NCI-H446 (cell line): Measurements from ENCODE around the gene SLC48A1.

Source experiments
- DNase-seq, 2 experiments: peaks; one replicate each; lab custom pipeline; 2025; lab: John Stamatoyannopoulos, UW

The SLC48A1 gene

DNA sequence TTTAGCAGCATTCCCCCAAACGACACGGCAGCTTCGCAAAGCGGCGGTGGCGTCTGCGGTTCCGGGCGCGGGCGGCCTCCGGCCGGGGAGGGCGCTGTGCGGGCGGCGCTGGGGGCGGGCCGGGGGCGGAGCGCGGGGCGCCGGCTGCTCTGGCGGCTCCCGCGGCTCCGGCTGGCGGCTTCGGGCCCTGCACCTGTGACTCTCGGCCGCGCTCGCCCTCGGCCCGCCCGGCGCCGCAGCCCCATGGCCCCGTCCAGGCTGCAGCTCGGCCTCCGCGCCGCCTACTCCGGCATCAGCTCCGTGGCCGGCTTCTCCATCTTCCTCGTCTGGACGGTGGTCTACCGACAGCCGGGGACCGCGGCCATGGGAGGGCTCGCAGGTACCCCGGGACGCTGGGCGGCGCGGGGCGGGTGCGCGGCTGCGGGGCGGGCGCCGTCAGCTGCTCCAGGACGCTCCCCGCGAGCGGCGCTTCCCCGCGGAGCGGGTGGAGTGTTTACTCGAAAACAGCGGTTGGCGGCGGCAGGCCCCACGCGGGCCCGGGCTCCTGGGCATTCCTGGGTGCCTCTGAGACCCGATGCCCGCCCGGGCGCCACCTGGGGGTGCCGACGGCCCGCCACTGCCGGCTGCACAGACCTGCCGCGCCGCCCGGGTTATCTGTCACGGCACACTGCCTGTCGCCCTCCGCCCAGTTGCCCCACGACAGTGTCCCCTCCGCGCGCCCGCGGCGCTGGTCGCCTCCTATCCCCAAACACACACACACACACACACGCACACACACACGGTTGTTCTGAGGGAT lies at the start of gene SLC48A1:
Gene SLC48A1 (plus strand): TSS at position 177 of the 796 bp plus-strand sequence. CDS start 67 bp downstream, at position 244.
- DNase-seq = peak; percentile 25 to 74

DNA sequence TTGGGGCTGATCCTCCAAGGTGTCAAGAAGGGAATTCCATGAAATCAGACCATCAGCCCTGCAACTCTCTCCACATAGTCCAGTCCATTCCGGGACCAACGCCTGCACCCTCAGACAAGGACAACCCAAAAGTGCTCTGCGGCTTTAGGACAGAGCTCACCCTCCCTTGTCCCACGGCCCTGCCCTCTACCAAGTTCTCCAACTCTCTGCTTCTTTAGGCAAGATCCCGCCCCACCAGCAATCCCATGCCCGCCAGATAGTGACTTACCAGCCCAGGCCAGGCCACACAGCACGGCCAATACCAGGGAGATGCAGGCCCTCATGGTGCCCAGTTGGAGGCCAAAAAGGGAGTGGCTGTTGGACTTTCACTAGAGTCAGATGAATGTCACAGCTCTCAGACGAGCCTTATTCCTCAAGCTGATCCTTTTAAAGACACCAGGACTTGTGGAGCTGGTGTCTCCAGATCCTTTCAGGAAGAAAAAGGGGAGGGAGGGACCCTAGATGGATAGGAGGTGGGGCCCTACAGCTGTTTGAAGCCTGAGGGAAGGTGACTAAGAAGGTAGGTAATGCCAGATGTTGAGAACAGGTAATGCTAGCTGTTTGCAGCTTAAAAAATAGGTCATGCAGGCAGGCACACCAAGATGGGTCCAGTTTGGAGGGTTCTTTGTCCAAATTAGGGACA lies 47.8 kb upstream of the SLC48A1 start, which contains the start of gene ENDOU:
Gene ENDOU (minus strand): TSS at position 400 of the 682 bp plus-strand sequence. CDS start 77 bp downstream, at position 323.
- DNase-seq = no peak

DNA sequence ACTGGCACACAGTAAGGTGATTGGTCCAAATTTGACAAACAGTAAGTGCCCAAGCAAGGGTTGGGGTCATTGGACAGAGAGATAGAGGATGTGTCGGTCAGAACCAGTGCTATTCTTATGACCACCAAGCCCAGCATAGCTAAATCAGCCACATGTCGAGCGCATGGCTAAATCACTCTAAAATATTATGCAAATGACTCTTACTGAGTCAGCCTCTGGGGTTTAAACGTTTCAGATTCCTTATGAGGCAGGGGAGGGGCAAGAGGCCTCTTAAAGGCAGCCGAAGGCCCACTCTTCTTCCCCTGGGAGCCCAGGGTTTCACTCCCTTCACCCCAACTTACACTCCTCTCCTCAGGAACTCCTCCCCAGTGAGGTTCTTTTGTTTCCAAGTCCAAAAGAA lies 47.1 kb upstream of the SLC48A1 start:
- DNase-seq = no peak

DNA sequence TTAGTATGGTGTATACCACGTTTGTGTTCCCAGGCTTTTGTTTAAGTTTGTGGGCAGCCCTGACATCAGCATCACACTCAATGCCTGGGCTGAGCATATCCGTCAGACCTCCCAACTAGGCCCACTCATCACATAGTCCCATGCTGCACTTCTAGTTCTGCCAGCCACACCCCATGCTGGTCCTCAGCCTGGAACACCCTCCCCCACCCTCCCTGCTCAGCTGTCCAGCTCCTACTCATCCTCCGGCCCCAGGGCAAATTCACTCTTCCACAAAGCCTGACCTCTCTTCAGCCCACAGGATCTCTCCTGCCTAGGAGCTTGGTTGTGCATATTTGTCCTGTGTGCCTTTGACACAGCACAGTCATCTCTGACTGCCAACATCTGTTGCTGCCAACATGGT lies 43.8 kb upstream of the SLC48A1 start:
- no peak for DNase-seq

DNA sequence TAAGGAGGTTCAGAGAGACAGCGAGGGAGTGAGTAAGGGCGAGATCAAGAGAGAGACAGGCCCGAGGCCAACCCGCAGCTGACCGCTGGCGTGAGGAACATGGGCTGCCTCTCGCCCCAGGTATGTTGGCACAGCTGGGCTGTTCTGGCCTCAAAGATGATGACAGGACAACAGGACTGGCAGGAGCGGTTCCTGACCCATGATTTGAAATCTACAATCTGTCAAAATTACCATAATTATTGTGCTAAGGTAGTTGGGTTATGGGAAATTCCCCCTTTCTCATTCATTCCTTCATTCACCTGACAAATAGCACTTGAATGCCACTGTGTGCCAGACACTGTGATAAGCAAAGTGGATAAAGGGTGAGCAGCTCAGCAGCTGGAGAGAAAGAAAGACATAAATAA lies 42.7 kb upstream of the SLC48A1 start:
- DNase-seq = no peak

GRCh38 chr12:47731723-47732122 lies 41.3 kb upstream of the SLC48A1 start:
- no peak for DNase-seq

GRCh38 chr12:47732504-47732903 lies 40.5 kb upstream of the SLC48A1 start:
- DNase-seq = no peak

DNA sequence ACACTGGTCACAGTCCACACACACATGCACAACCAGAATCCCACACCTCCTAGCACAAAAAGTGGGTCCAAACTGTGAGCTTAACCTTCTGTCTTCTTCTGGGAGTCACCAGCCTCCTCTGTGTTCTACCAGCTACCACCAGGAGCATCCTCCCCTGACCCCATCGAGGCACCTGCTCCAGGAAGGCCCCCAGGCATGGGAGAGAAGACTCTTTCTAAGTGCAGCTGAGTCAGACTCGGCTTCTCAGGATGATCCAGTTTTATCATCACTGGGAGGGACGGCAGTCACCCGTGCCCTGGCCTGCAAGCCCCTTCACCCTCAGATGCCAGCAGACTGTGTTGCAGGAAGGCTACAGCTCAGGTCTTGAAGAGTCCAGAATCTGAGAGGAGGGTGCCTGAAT lies 39.9 kb upstream of the SLC48A1 start:
- DNase-seq = no peak

- no peak for DNase-seq
Measured at GRCh38 chr12:47734725-47735480, 38.1 kb upstream of the SLC48A1 start.

DNA sequence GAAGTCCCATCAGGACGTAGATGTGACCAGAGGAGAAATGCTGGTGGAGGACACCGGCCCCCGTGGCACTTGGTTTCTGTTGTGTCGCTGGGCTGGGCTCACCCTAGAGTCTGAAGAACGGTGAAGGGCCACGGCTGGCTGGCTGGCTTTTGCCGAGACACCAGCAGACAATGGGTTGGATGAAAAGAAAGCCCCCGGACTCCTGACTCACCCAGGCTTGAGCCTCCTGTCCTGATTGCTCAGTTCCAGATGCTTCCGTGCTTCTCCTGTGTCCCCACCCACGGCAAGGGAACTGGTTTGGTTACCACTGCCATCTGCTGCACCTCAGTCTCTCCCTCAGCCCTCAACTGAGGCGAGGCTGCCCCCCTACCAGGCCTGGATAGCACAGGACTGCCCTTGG lies 37.4 kb upstream of the SLC48A1 start:
- no peak for DNase-seq

- DNase-seq = no peak
Measured at GRCh38 chr12:47736216-47736615, 36.8 kb upstream of the SLC48A1 start.

- no peak for DNase-seq
Measured at GRCh38 chr12:47736877-47737676, 36.0 kb upstream of the SLC48A1 start.

- DNase-seq = no peak
Measured at GRCh38 chr12:47737936-47738594, 35.0 kb upstream of the SLC48A1 start.

GRCh38 chr12:47739297-47739696 lies 33.7 kb upstream of the SLC48A1 start:
- no peak for DNase-seq

DNA sequence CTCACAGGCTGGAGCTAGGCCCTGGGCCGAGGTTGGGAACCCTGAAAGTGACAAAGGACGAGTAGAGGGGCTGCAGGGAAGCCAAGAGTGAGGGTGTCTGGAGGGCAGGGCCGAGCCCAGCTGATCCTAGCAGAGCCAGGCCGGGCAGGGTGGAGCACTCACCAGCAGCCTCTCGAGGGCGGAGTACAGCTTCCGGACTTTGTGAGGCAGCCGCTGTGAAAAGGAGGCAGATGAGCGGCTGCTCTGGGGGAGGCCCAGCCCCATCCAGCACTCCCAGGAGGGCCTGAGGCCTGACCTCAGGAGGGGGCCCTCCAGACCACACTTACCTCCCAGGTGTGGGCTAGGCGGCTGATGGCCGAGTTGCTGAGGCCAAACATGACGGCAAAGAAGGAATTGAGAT lies 33.1 kb upstream of the SLC48A1 start:
- no peak for DNase-seq

DNA sequence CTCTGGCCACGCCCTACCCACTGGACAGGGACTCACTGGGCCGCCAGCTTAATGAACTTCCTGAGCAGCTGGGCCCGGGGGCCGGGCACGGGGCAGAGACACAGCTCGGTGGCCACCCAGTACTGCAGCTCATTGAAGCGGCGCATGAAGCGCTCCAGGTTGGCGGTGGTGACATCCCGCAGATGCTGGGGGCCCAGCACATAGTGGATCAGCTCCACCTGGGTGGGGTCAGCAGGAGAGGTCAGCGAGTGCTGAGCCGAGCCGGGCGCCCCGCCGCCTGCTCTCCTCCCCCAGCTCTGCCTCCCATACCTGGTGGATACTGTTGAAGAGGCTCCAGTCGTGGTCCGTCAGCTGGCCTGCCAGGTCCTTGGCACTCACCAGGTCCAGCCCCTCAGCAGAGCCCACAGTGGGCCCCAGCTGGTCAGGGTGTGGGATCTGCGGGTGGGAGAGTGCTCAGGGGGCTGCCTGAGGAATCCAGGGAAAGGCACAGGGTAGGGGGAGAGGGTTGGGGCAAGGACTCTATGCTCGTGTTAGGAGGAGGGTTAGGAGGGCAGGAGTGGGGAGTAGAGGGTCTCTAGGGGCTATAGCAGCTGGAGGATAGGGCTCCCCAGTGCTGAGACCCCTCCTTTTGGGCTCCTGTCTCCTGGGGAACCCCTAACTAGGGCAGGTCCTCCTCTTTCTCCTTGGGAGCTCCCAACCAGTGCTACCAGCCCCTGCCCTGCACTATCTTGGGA lies 32.3 kb upstream of the SLC48A1 start:
- DNase-seq = no peak

DNA sequence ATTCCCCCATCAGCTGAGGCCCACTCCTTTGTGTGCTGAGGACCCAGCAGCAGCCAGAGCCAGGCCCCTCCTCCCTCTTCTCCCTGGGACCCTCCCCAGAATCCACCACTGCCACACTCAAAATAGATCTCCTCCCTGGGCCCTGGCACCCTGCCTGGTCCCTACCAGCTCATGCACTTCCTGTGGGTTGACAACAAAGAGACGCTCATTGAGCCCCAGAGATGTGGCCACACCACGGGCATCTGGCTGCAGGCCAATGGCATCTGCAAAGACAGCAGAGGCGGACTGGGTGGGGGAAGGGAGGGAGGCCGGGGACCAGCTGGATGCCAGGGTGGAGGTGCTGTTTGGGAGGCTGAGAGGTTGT lies 31.7 kb upstream of the SLC48A1 start:
- peak in 1 of 2 experiments; percentile 54 for DNase-seq

- peak in 1 of 2 experiments; percentile 30 for DNase-seq
Measured at GRCh38 chr12:47742253-47742825, 30.7 kb upstream of the SLC48A1 start.

- no peak for DNase-seq
Measured at GRCh38 chr12:47743311-47743860, 29.7 kb upstream of the SLC48A1 start.
